ENCODE results near the gene ULBP3.

- TF ChIP-seq REST (IDR thresholded peaks at IDR 0.05; ENCODE audit: borderline replicate concordance in 1 of 2, low read depth in 1 of 2, low read length in 2 of 2) = no peak
- TF ChIP-seq GABPB1 (CRISPR knock-in tag; IDR thresholded peaks at IDR 0.05) = no peak
- no peak for TF ChIP-seq ZNF326 (CRISPR knock-in tag; IDR thresholded peaks at IDR 0.05; ENCODE audit: borderline replicate concordance)
- no peak for TF ChIP-seq POLR2A (IDR thresholded peaks at IDR 0.05; ENCODE audit: insufficient read depth in 1 of 2, low read depth in 2 of 2, low read length in 2 of 2)
- TF ChIP-seq ZNF407 (CRISPR knock-in tag; IDR thresholded peaks at IDR 0.05; ENCODE audit: not compliant biosample characterization) = no peak
- no peak for TF ChIP-seq KLF16 (CRISPR knock-in tag; IDR thresholded peaks at IDR 0.05)
- no peak for TF ChIP-seq ZFP36 (IDR thresholded peaks at IDR 0.05; ENCODE audit: borderline replicate concordance, low read depth, low read length, partially characterized antibody)
- no peak for TF ChIP-seq KDM4B (CRISPR knock-in tag; IDR thresholded peaks at IDR 0.05)
- no peak for TF ChIP-seq HCFC1 (IDR thresholded peaks at IDR 0.05; ENCODE audit: low read depth, low read length)
- TF ChIP-seq TAF1 (CRISPR knock-in tag; IDR thresholded peaks at IDR 0.05) = no peak
- TF ChIP-seq ZBTB4 (CRISPR knock-in tag; IDR thresholded peaks at IDR 0.05; ENCODE audit: borderline replicate concordance) = no peak
- no peak for TF ChIP-seq HNF4G (IDR thresholded peaks at IDR 0.05; ENCODE audit: borderline replicate concordance, low read depth, low read length)
- TF ChIP-seq HNF4G (CRISPR knock-in tag; IDR thresholded peaks at IDR 0.05; ENCODE audit: borderline replicate concordance, low read depth) = no peak
- no peak for TF ChIP-seq POLR2AphosphoS5 (IDR thresholded peaks at IDR 0.05; ENCODE audit: low read depth, low read length)
- no peak for TF ChIP-seq MXI1 (IDR thresholded peaks at IDR 0.05; ENCODE audit: borderline replicate concordance, low read depth, low read length)
These were observed 49.9 kb downstream of the ULBP3 start for GRCh38 chr6:150018846-150019580.
